HG03378 (cell line): ENCODE measurements around the gene DPYSL5.

Experiments used
- ATAC-seq: cut with Tn5 transposase; IDR thresholded peaks from one replicate; pipeline ENCODE4 v1.9.1; 2021; ENCODE audit warnings: mild to moderate bottlenecking, moderate library complexity; ENCODE audit not compliant: unreplicated experiment

Gene DPYSL5

DNA sequence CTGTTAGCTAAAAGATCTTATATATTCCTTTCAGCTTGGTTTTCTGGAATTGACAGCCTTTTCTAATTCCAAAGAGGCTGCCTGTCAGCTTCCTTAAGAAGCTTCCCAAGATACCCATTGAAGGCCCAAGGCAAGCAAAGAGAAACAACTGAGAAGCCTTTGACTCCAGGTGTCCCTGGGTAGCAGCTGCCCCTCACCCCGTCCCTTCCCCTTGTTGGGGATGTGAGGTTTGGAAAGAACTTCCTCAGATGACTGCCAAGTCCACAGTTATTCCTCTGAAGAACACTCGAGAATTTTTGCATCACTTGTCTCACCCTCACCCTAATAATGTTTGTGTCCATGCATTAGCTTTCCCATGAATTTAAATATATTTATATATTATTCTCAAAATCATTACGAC lies 135.8 kb downstream of the DPYSL5 start:
- ATAC-seq: no peak

DNA sequence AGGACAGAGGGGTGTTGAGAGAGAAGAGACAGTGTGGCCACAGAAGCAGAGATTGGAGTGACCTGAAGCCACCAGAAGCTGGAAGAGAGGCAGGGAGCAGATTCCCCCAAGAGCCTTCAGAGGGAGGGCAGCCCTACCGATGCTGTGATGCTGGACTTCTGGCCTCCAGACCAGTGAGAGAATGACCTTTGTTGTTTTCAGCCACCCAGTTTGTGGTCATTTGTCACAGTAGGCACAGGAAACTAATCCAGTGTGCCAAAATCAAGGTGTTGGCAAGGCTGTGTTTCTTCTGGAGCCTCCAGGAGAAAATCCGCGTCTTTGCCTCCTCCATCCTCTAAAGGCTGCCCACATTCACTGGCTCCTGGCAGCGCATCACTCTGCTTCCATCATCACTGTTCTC lies 137.9 kb downstream of the DPYSL5 start:
- ATAC-seq: no peak

DNA sequence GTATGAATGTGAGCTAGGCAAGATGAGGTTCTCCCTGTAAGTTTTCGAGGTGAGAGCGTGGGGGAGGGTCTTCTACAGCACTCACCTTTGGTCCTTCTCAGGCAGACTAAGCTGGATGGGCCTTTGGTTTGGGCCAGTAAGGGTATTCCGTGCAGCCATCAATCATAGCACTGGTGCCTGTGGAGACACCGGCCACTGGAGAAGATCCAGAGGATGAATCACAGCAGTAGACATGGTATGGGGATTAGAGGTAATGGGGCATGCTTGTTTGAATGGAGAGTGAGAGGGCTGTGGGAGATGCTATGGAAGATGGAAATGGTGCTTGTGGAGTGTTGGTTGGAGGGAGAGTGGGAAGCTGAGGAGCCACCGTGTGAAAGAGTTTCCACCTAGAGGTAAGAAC lies 138.6 kb downstream of the DPYSL5 start:
- ATAC-seq: no peak

DNA sequence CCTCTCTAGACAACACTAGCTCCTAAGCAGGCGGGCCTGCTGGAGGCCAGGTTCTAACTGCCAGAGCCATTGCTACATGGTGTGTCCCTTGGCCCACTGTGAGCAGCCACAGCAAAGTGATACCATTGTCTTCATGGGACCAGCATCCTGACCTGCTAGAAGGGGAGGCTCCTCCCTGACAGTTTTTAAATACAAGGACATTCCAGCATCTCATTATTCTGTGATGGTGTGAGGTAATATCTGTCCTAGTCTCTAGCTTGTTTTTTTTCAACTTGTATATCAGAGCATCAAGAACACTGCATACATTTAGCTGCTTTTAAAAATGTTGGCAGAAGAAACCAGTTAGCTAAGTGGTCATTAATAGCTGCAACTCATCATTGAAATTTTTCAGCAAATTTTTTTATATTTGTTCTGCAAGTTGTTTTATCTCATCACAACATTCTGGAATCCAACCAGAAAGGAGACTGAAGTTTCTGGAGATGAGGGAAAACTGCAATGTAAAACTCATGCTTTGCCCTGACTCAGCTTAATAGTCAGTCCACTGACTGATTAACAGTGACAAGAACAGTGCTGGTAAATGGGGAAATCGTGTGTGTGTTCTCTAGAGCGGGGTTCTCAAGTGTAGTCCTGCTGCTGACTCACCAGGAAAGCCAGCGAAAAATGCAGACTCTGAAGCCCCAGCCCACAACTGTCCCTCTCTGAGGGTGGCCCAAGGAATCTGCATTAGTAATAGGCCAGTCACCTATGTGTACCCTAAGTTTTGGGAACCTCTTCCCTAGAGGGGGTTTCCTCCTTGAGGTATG lies 140.3 kb downstream of the DPYSL5 start:
- ATAC-seq: no peak

DNA sequence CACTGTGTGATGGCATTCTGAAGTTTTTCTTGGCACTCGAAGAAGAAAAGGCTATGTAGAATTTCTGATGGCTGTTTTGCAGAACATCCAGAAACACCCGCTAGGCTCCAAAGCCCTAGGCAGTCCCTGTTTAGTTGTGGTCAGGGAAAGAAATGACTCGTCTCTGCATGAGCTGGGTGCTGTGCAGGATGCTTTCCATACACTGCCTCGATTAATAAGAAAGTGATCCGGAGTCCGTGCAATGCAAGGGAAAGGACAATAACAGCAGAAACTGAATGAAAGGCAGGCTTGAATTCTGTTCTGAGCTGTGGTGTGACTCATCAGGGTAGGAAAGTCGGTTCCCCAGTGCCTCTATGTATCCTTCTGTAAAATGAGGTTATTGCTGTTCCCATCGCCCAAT lies 141.2 kb downstream of the DPYSL5 start:
- no peak for ATAC-seq

DNA sequence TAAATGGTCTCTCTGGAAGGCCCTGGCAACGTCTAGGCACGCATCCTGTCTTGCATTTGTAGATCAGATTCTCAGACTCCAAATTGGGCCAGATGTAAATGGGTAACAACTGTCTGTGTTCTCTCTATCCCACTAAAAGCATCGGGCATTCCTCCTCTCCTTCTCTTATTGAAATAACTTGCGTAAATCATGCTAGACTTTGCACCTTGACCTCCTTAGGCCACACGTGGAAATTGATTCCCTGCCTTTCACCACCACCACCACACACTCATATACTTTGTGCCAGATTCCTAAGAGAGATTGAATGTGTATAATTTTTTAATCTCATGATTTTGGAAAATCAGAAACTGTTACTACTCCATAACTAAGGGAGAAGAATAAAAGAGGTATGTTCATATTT lies 143.8 kb downstream of the DPYSL5 start:
- ATAC-seq: no peak

DNA sequence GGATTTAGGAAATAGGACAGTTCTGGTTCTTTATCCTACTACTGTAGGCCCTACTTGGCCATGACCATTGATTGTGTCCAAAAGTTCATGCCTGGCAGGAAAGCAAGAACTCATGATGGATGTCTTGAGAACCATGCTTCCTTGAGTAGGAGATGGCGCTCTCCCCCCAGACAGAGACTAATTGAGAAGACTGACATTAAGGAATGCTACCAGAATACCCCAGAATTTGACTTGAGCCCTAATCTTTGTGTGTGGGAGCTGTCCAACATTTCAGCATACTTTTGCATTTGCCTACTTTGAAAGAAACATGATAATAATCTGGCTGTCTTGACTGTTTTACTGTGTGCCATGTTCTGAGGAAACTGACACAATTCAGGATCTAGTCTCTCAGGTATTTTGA lies 145.8 kb downstream of the DPYSL5 start:
- ATAC-seq: no peak

DNA sequence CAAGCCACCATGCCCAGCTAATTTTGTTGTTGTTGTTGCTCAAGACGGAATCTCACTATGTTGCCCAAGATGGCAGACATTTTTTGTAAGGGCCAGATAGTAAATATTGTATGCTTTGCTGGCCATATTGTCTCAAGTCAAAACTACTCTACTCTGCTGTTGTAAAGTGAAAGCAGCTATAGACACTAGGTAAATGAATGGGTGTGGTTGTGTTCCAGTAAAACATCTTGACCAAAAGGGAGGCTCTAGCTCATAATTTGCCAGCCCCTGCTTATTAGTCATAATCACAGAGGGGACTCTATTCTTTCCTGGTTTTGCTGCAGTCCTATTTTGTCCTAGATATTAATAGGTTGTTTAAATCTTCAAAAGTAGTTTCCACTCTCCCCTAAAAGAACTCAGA lies 147.1 kb downstream of the DPYSL5 start:
- ATAC-seq: no peak

DNA sequence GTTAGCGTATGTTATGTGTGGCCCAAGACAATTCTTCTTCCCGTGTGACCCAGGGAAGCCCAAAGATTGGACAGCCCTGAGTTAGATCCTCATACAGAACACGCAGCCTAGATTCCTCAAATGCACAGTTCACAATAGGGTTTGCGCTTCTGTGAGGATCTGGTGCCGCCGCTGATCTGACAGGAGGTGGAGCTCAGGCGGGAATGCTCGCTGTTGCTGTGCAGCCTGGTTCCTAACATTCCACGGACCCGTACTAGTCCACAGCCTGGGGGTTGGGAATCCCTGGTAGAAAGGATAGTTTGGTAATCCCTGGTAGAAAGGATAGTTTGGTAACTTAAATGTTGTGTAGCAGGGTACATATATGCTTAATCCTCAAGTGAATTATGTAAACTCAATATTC lies 149.5 kb downstream of the DPYSL5 start:
- no peak for ATAC-seq

DNA sequence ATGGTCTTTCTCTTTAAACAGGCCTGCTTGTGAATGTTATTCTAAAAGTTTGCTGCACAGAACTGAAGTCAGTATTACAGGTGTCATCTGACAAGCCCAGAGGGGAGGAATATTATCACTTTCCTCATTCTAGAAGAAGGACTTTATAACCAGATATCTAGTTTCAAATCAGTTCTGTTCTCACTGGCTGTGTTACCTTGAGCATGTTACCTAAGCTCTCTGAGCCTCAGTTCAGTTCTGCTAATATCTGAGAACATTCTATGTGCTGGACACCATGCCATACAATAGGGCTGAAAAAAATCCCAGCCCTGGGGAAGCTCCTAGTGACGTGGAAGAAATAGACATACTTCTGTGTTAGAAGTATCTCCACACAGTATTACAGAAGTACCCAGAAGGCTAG lies 150.4 kb downstream of the DPYSL5 start:
- no peak for ATAC-seq
